Trophoblast cell (in vitro differentiated cells and primary cell): ENCODE results near the gene KBTBD13.
A peak's percentile ranks its signal among the peaks of the same experiment; 100 is the strongest.

Source experiments
- DNase-seq, 2 donors: peaks; one replicate each; pipeline ENCODE4 v3.0.0-alpha.2; 2016
- H2AFZ ChIP-seq: 2 replicates; pipeline ENCODE4 v1.6.1; 2013; ENCODE audit warnings: low read length, moderate library complexity, mild to moderate bottlenecking; ENCODE audit not compliant: insufficient read depth, poor library complexity
- H2AK5ac ChIP-seq: 2 replicates; pipeline ENCODE4 v1.6.1; 2013; ENCODE audit warnings: mild to moderate bottlenecking, low read length
- H2BK120ac ChIP-seq: 2 replicates; pipeline ENCODE4 v1.6.1; 2013; ENCODE audit warnings: low read length, mild to moderate bottlenecking, moderate library complexity; ENCODE audit not compliant: insufficient read depth, poor library complexity
- H2BK12ac ChIP-seq: 2 replicates; pipeline ENCODE4 v1.6.1; 2013; ENCODE audit warnings: mild to moderate bottlenecking, low read length, moderate library complexity
- H2BK5ac ChIP-seq: 2 replicates; pipeline ENCODE4 v1.6.1; 2013; ENCODE audit warnings: low read length, low read depth, moderate library complexity, mild to moderate bottlenecking; ENCODE audit not compliant: poor library complexity
- H3K14ac ChIP-seq: 2 replicates; pipeline ENCODE4 v1.6.1; 2013; ENCODE audit warnings: mild to moderate bottlenecking, low read length
- H3K18ac ChIP-seq: 2 replicates; pipeline ENCODE4 v1.6.1; 2013; ENCODE audit warnings: mild to moderate bottlenecking, low read length
- H3K23ac ChIP-seq: 2 replicates; pipeline ENCODE4 v1.6.1; 2013; ENCODE audit warnings: low read length
- H3K27ac ChIP-seq: 2 replicates; pipeline ENCODE4 v1.5.1; 2013; ENCODE audit warnings: low read depth, mild to moderate bottlenecking, inconsistent platforms, low read length, moderate library complexity
- H3K27me3 ChIP-seq: 2 replicates; pipeline ENCODE4 v1.6.1; 2013; ENCODE audit warnings: inconsistent platforms, mild to moderate bottlenecking, low read length, moderate library complexity; ENCODE audit not compliant: insufficient read depth
- H3K36me3 ChIP-seq, 2 experiments: 1 replicate in 1 of 2; 2 replicates in 1 of 2; pipeline ENCODE4 v1.6.1; 2013; ENCODE audit warnings: low read length in 2 of 2, mild to moderate bottlenecking in 2 of 2, moderate library complexity in 1 of 2; ENCODE audit not compliant: insufficient read depth in 2 of 2, control insufficient read depth in 1 of 2
- H3K4ac ChIP-seq: 2 replicates; pipeline ENCODE4 v1.6.1; 2013; ENCODE audit warnings: low read depth, mild to moderate bottlenecking, low read length, moderate library complexity
- H3K4me1 ChIP-seq, 2 experiments: 1 replicate in 1 of 2; 2 replicates in 1 of 2; pipeline ENCODE4 v1.6.1; 2013; ENCODE audit warnings: low read length in 2 of 2, mild to moderate bottlenecking in 2 of 2, moderate library complexity in 1 of 2; ENCODE audit not compliant: insufficient read depth in 2 of 2, control insufficient read depth in 1 of 2
- H3K4me2 ChIP-seq: 2 replicates; pipeline ENCODE4 v1.6.1; 2013; ENCODE audit warnings: inconsistent platforms, mild to moderate bottlenecking, low read length, moderate library complexity
- H3K4me3 ChIP-seq: 2 replicates; pipeline ENCODE4 v1.5.1; 2013; ENCODE audit warnings: mild to moderate bottlenecking, low read depth, low read length, inconsistent platforms
- H3K79me1 ChIP-seq: one replicate; pipeline ENCODE4 v1.6.1; 2013; ENCODE audit warnings: low read length
- H3K79me2 ChIP-seq: 2 replicates; pipeline ENCODE4 v1.6.1; 2013; ENCODE audit warnings: low read length, mild to moderate bottlenecking; ENCODE audit not compliant: control insufficient read depth, insufficient read depth, poor library complexity
- H3K9ac ChIP-seq: 2 replicates; pipeline ENCODE4 v1.6.1; 2013; ENCODE audit warnings: mild to moderate bottlenecking, low read length
- H3K9me3 ChIP-seq: 2 replicates; pipeline ENCODE4 v1.6.1; 2013; ENCODE audit warnings: low read depth, mild to moderate bottlenecking, control low read depth, inconsistent platforms, low read length; ENCODE audit not compliant: insufficient read depth
- H4K12ac ChIP-seq: 2 replicates; pipeline ENCODE4 v1.6.1; 2013; ENCODE audit warnings: low read depth, mild to moderate bottlenecking, low read length, moderate library complexity
- H4K8ac ChIP-seq: 2 replicates; pipeline ENCODE4 v1.6.1; 2013; ENCODE audit warnings: low read depth, mild to moderate bottlenecking, low read length, moderate library complexity
- H4K91ac ChIP-seq: one replicate; pipeline ENCODE4 v1.6.1; 2013; ENCODE audit warnings: low read depth, mild to moderate bottlenecking, low read length, moderate library complexity
- WGBS: extraction: QIAGEN DNeasy Blood & Tissue Kit; methylation state at CpG from one replicate; pipeline ENCODE4 v1.1.7; 2013; ENCODE audit warnings: missing lambda C conversion rate; ENCODE audit not compliant: insufficient read length, insufficient coverage; ENCODE audit errors: extremely low coverage; 5-methylcytosine and 5-hydroxymethylcytosine counted together

The KBTBD13 gene

DNA sequence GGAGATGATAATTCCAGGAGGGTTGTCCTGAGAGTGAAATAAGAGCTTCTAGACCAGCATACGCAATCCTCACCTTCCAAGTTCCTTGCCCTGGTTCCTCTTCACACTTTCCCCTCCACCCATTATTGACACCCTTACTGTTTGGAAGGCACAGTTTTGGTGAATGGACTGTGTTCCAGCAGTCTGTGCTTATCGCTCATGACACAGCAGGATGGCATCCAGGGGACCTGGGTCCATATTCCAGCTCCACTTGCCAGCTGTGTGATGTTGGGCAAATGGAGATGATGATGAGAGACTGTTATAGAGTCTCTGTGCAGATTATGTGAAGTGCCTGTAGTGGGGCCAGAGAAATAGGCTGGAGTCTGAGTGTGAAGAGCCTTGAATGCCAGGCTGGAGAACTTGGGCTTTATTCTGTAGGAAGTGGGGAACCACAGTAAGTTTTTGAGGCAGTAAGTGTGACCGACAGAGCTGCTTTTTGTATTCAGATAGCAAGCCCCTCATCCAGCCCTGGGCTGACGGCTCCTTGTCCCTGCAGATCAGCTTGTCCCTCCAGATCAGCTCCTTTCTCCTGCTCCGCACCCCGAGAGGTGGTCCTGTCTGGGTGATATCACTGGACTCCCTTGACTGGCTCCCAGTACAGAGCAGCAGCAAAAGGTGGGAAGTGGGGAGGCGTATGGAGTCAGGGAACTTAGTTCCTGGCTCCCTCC is 8.1 kb downstream of the KBTBD13 start:
- no CpG with 5 or more reads among the region's 7 CpGs for WGBS
- Histone ChIP-seq H4K91ac (no peak overlapping the region), H2BK120ac (no peak overlapping the region)

GRCh38 chr15:65085207-65085753 is 8.7 kb downstream of the KBTBD13 start:
- Histone ChIP-seq H2BK120ac (no peak overlapping the region), H3K9me3 (peaks cover 2% of the 10 kb centered on the region), H3K27me3 (no peaks in the 10 kb centered on the region), H4K12ac (no peak overlapping the region), H3K4me3 (no peak overlapping the region), H3K36me3 (no peaks in the 10 kb centered on the region), H2BK12ac (no peak overlapping the region), H3K14ac (no peak overlapping the region), H3K27ac (no peak overlapping the region), H3K79me2 (no peaks in the 10 kb centered on the region), H3K23ac (no peak overlapping the region), H3K4me2 (no peak overlapping the region), H3K4ac (no peak overlapping the region), H2AK5ac (no peak overlapping the region), H3K4me1 (peaks cover 2 to 7% of the 10 kb centered on the region in 2 experiments), H2BK5ac (no peak overlapping the region), H4K8ac (no peak overlapping the region), H3K9ac (no peak overlapping the region), H3K79me1 (no peaks in the 10 kb centered on the region), H3K18ac (no peak overlapping the region), H4K91ac (no peak overlapping the region), H2AFZ (no peak overlapping the region)
- WGBS = no CpG with 5 or more reads among the region's 8 CpGs
- no peak for DNase-seq

More for the DNA sequence above, 8.1 kb downstream of the KBTBD13 start:
- Histone ChIP-seq H3K4ac (no peak overlapping the region), H3K4me1 (peaks cover 2 to 7% of the 10 kb centered on the region in 2 experiments), H3K27me3 (no peaks in the 10 kb centered on the region), H3K18ac (no peak overlapping the region), H3K27ac (no peak overlapping the region), H2BK5ac (no peak overlapping the region), H3K23ac (no peak overlapping the region), H3K9ac (no peak overlapping the region), H3K4me3 (no peak overlapping the region), H3K79me2 (no peaks in the 10 kb centered on the region), H2AFZ (no peak overlapping the region), H2BK12ac (no peak overlapping the region), H3K4me2 (no peak overlapping the region), H3K36me3 (no peaks in the 10 kb centered on the region), H3K9me3 (peaks cover 2% of the 10 kb centered on the region), H4K12ac (no peak overlapping the region), H2AK5ac (no peak overlapping the region), H4K8ac (no peak overlapping the region), H3K79me1 (no peaks in the 10 kb centered on the region), H3K14ac (no peak overlapping the region)
- DNase-seq = peak in 1 of 2 donors; percentile 31

DNA sequence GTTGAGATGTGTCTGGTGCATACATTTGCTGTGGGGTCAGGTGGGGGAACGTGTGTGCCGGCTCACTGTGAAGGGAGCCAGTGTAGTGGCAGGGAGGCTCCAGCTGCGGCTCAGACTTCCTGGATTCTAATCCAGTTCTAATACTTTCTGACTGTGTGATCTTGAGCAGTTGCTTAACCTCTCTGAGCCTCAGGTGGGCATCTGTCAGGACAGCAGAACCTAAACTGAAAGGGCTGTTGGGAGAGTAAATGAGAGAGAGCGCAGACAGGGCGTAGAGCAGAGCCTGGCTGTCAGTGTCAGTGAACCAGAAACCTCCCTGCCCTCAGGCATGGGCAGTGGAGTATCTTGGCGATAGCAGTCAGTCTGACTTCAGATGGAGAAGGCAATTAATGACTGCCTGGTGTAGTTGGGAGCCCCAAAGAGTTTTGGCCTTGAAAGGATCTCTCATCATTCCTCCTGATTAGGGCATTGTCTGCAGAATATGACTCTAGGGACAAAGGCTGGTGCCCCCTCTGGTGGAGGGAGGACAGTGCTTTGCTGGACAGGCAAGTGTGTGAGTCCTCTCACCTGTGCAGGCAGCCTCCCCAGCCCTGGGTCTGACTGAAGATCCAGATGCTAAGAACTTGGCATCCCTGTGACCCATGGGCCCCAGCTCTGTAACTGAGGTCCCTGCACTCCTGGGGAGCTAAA is 9.6 kb downstream of the KBTBD13 start:
- Histone ChIP-seq H3K4me2 (no peak overlapping the region), H3K27me3 (no peaks in the 10 kb centered on the region), H2AK5ac (no peak overlapping the region), H3K18ac (no peak overlapping the region), H4K8ac (no peak overlapping the region), H3K27ac (no peak overlapping the region), H3K9me3 (peaks cover 2% of the 10 kb centered on the region), H3K23ac (no peak overlapping the region), H4K12ac (no peak overlapping the region), H3K79me1 (no peaks in the 10 kb centered on the region), H2BK12ac (no peak overlapping the region), H2AFZ (no peak overlapping the region), H3K79me2 (no peaks in the 10 kb centered on the region), H4K91ac (no peak overlapping the region), H2BK5ac (no peak overlapping the region), H3K14ac (no peak overlapping the region), H3K4me1 (peaks cover 2 to 7% of the 10 kb centered on the region in 2 experiments), H2BK120ac (no peak overlapping the region), H3K4me3 (no peak overlapping the region), H3K36me3 (no peaks in the 10 kb centered on the region), H3K9ac (no peak overlapping the region), H3K4ac (no peak overlapping the region)
- peak; percentile 26 to 53 for DNase-seq
- no CpG with 5 or more reads among the region's 6 CpGs for WGBS

- Histone ChIP-seq H4K8ac (no peak overlapping the region), H3K79me2 (no peaks in the 10 kb centered on the region), H2BK12ac (no peak overlapping the region), H3K9ac (no peak overlapping the region), H3K4me3 (no peak overlapping the region), H3K27ac (no peak overlapping the region), H3K79me1 (no peaks in the 10 kb centered on the region), H3K4ac (no peak overlapping the region), H3K27me3 (no peaks in the 10 kb centered on the region), H2AK5ac (no peak overlapping the region), H4K12ac (no peak overlapping the region), H2BK5ac (no peak overlapping the region), H3K4me2 (no peak overlapping the region), H3K14ac (no peak overlapping the region), H3K9me3 (peaks cover 2% of the 10 kb centered on the region), H2AFZ (no peak overlapping the region), H3K23ac (no peak overlapping the region), H3K18ac (no peak overlapping the region), H2BK120ac (no peak overlapping the region), H3K36me3 (no peaks in the 10 kb centered on the region), H3K4me1 (peaks cover 2 to 7% of the 10 kb centered on the region in 2 experiments), H4K91ac (no peak overlapping the region)
- WGBS = no CpG with 5 or more reads among the region's 6 CpGs
- DNase-seq = no peak
Measured at GRCh38 chr15:65086680-65087111, 10.2 kb downstream of the KBTBD13 start.
